B cell (primary cell): Measurements from ENCODE around the gene DENND6A. TPM values are rescaled to one million over a fixed set of nuclear protein-coding genes. Genes with fewer than 3 reads are reported as not detected.

Experiments used
- ATAC-seq: fragments of 200-7000 bp; cut with Tn5 transposase; one replicate; pipeline ENCODE4 v1.10.0; 2021; ENCODE audit warnings: low read depth, mild to moderate bottlenecking, moderate number of reproducible peaks, moderate library complexity
- CTCF ChIA-PET: fragments of 350-600 bp; sonication (Branson Sonifier 250); formaldehyde crosslinking; loops from one replicate; lab custom pipeline; 2021; ENCODE audit warnings: antibody characterized with exemption, inconsistent platforms; lab: Charles Lee
- POLR2A ChIA-PET: fragments of 350-600 bp; sonication (Branson Sonifier 250); formaldehyde crosslinking; loops from one replicate; lab custom pipeline; 2021; ENCODE audit warnings: antibody characterized with exemption; lab: Charles Lee
- DNase-seq: peaks from one replicate; pipeline ENCODE4 v3.0.0; 2013
- H2AFZ ChIP-seq: 2 replicates; pipeline ENCODE4 v1.6.1; 2012; ENCODE audit warnings: mild to moderate bottlenecking, low read depth, low read length; ENCODE audit not compliant: insufficient read depth, poor library complexity, severe bottlenecking
- H3K27ac ChIP-seq, 2 donors: 1 replicate in 1 of 2; 2 replicates in 1 of 2; pipeline ENCODE4 v1.5.1; 2012 to 2013; ENCODE audit warnings: low read length in 2 of 2, mild to moderate bottlenecking in 2 of 2, moderate library complexity in 1 of 2
- H3K27me3 ChIP-seq, 4 experiments: fragments of 200-600 bp in 1 of 4; sonication (generic) in 1 of 4; replicated peaks in 1 of 4; 1 replicate in 2 of 4; 2 replicates in 2 of 4; pipeline versions ENCODE4 v1.6.1 to v1.7.0; 2013 to 2016; ENCODE audit warnings: low read length in 3 of 4, mild to moderate bottlenecking in 2 of 4, mixed read lengths in 1 of 4, moderate library complexity in 1 of 4; ENCODE audit not compliant: insufficient read depth in 4 of 4, control insufficient read depth in 3 of 4; ENCODE audit errors: control extremely low read depth in 1 of 4
- H3K36me3 ChIP-seq, 2 experiments: replicated peaks in 1 of 2; 1 replicate in 1 of 2; 2 replicates in 1 of 2; pipeline versions ENCODE4 v1.6.1 to v1.7.1; 2013; ENCODE audit warnings: low read length in 1 of 2; ENCODE audit not compliant: insufficient read depth in 2 of 2, control insufficient read depth in 1 of 2; ENCODE audit errors: control extremely low read depth in 1 of 2, extremely low read depth in 1 of 2
- H3K4me1 ChIP-seq, 2 donors: fragments of 200-600 bp in 1 of 2; sonication (generic) in 1 of 2; 1 replicate in 1 of 2; 2 replicates in 1 of 2; pipeline versions ENCODE4 v1.5.1 to v1.6.1; 2013 to 2017; ENCODE audit warnings: low read length in 2 of 2; ENCODE audit not compliant: control insufficient read depth in 2 of 2, insufficient read depth in 2 of 2
- H3K4me2 ChIP-seq: replicated peaks from 2 replicates; pipeline ENCODE3; 2012; ENCODE audit warnings: mild to moderate bottlenecking, low read depth, low read length; ENCODE audit not compliant: poor library complexity, severe bottlenecking
- H3K4me3 ChIP-seq, 5 experiments: fragments of 200-600 bp in 1 of 5; sonication (generic) in 1 of 5; 1 replicate in 3 of 5; 2 replicates in 2 of 5; pipeline versions ENCODE4 v1.5.1 to v1.7.0; 2011 to 2016; ENCODE audit warnings: low read length in 4 of 5, mild to moderate bottlenecking in 4 of 5, low read depth in 2 of 5, control low read depth in 1 of 5, moderate library complexity in 1 of 5; ENCODE audit not compliant: insufficient read depth in 1 of 5; ENCODE audit errors: control extremely low read depth in 1 of 5, extremely low read depth in 1 of 5
- H3K79me2 ChIP-seq: fragments of 200-600 bp; sonication (generic); one replicate; pipeline ENCODE4 v1.6.0; 2016; ENCODE audit warnings: low read length; ENCODE audit not compliant: control insufficient read depth, insufficient read depth
- H3K9ac ChIP-seq: fragments of 200-600 bp; sonication (generic); 2 replicates; pipeline ENCODE4 v1.6.1; 2017; ENCODE audit warnings: mild to moderate bottlenecking, low read length, moderate library complexity
- H3K9me3 ChIP-seq, 3 donors: one replicate each; pipeline versions ENCODE4 v1.6.1 to v1.7.1; 2013; ENCODE audit warnings: low read length in 2 of 3; ENCODE audit not compliant: control insufficient read depth in 2 of 3, insufficient read depth in 1 of 3; ENCODE audit errors: control extremely low read depth in 1 of 3
- H4K20me1 ChIP-seq: 2 replicates; pipeline ENCODE4 v1.6.0; 2012; ENCODE audit warnings: mild to moderate bottlenecking, low read length; ENCODE audit not compliant: insufficient read depth, control insufficient read depth, poor library complexity, severe bottlenecking
- H3K27ac Mint-ChIP-seq: one replicate; pipeline ENCODE4 v1.8.0; 2021; ENCODE audit warnings: mixed read lengths
- H3K27me3 Mint-ChIP-seq: one replicate; pipeline ENCODE4 v1.8.0; 2021; ENCODE audit warnings: mixed read lengths
- H3K4me1 Mint-ChIP-seq: one replicate; pipeline ENCODE4 v1.8.0; 2021; ENCODE audit warnings: mixed read lengths
- H3K4me3 Mint-ChIP-seq: one replicate; pipeline ENCODE4 v1.8.0; 2021; ENCODE audit warnings: mixed read lengths
- H3K9me3 Mint-ChIP-seq: one replicate; pipeline ENCODE4 v1.8.0; 2022; ENCODE audit warnings: mixed read lengths; ENCODE audit not compliant: insufficient read depth
- CTCF ChIP-seq: fragments of 200-600 bp; IDR thresholded peaks from one replicate; pipeline ENCODE4 v1.8.0; 2022; ENCODE audit warnings: antibody characterized with exemption, mild to moderate bottlenecking
- EZH2 ChIP-seq: IDR thresholded peaks from 2 replicates; pipeline ENCODE4 v1.6.1; 2012; ENCODE audit warnings: borderline replicate concordance, low read depth, mild to moderate bottlenecking, moderate library complexity, low read length; ENCODE audit not compliant: insufficient read depth, poor library complexity, severe bottlenecking
- WGBS: methylation state at CpG from one replicate; pipeline ENCODE4 v1.1.5; 2013; ENCODE audit warnings: missing lambda C conversion rate; ENCODE audit not compliant: insufficient coverage; 5-methylcytosine and 5-hydroxymethylcytosine counted together
- intact Hi-C: fragments of 100-400 bp; cut with micrococcal nuclease; formaldehyde crosslinking; loops from one replicate; pipeline ENCODE4 v1.10.0; 2022
- polyA plus RNA-seq: library from polyadenylated mRNA; depleted of rRNA; stranded (reverse); fragments of >200 nt; gene quantifications from 2 replicates; pipeline ENCODE4 v1.2.3, GENCODE V29; 2012
- total RNA-seq, 2 donors: library from RNA; stranded (reverse); fragments of 120-200 nt in 1 of 2; gene quantifications; 1 replicate in 1 of 2; 2 replicates in 1 of 2; pipeline versions ENCODE4 v1.2.3 to v1.2.4, GENCODE V29; 2013 to 2022

Gene DENND6A
- total and polyA plus RNA-seq, 2 donors (not counting 1 experiment from before 2014, with no cell fraction given) = 10.0 to 31.5 TPM

GRCh38 chr3:57594144-57594543 is 98.7 kb downstream of the DENND6A start:
- H3K9me3 ChIP-seq = no peaks in the 10 kb centered on the region
- peaks cover 0 to 5% of the 10 kb centered on the region in 2 experiments for H3K36me3 ChIP-seq
- H3K27ac Mint-ChIP-seq = no peak overlapping the region
- TF ChIP-seq CTCF = no peak
- no peak for TF ChIP-seq EZH2
- peaks cover 28 to 31% of the 10 kb centered on the region in 2 donors for H3K4me1 ChIP-seq
- H3K4me3 Mint-ChIP-seq = no peak overlapping the region
- intact Hi-C loops = loop anchor here (10.0 kb wide), 1 partner anchor 419 kb away; no protein-coding TSS in a partner anchor
- H3K27me3 Mint-ChIP-seq = no peaks in the 10 kb centered on the region
- ChIA-PET CTCF (interaction anchor here (0.6 kb wide), 1 partner anchor 176 kb away, joined by 4 read pairs; no protein-coding TSS in a partner anchor), POLR2A (no interaction called here)
- no peaks in the 10 kb centered on the region for H3K9me3 Mint-ChIP-seq
- H2AFZ ChIP-seq = no peak overlapping the region
- ATAC-seq (no peak), DNase-seq (no peak)
- H3K79me2 ChIP-seq = peaks cover 86% of the 10 kb centered on the region
- no peak overlapping the region for H3K4me3 ChIP-seq
- no peak overlapping the region for H3K4me2 ChIP-seq
- no CpG with 5 or more reads among the region's 4 CpGs for WGBS
- peaks cover 48% of the 10 kb centered on the region for H3K4me1 Mint-ChIP-seq
- peaks cover 31% of the 10 kb centered on the region for H4K20me1 ChIP-seq
- H3K9ac ChIP-seq = no peak overlapping the region
- H3K27me3 ChIP-seq = no peaks in the 10 kb centered on the region
- H3K27ac ChIP-seq = no peak overlapping the region

- Histone ChIP-seq H3K36me3 (peaks cover 0 to 5% of the 10 kb centered on the region in 2 experiments), H3K79me2 (peaks cover 96% of the 10 kb centered on the region), H3K4me3 (no peak overlapping the region), H3K4me1 (peaks cover 16 to 17% of the 10 kb centered on the region in 2 donors), H3K27ac (no peak overlapping the region), H3K4me2 (no peak overlapping the region), H3K9ac (no peak overlapping the region), H3K27me3 (no peaks in the 10 kb centered on the region), H3K9me3 (no peaks in the 10 kb centered on the region), H2AFZ (no peak overlapping the region), H4K20me1 (peaks cover 31% of the 10 kb centered on the region)
- no peak for DNase-seq
- no peak for ATAC-seq
- 70% methylated on average over 4 of the region's 6 CpGs for WGBS
- TF ChIP-seq EZH2 (no peak), CTCF (no peak)
- POLR2A ChIA-PET = interaction anchor here (1.0 kb wide), 1 partner anchor 12 kb away, joined by 3 read pairs; no protein-coding TSS in a partner anchor
- no peaks in the 10 kb centered on the region for H3K9me3 Mint-ChIP-seq
- intact Hi-C loops = loop anchor here (10.0 kb wide), 1 partner anchor 418 kb away; no protein-coding TSS in a partner anchor
- H3K4me3 Mint-ChIP-seq = no peak overlapping the region
- H3K27ac Mint-ChIP-seq = no peak overlapping the region
- H3K4me1 Mint-ChIP-seq = peaks cover 39% of the 10 kb centered on the region
- CTCF ChIA-PET = interaction anchor here (1.2 kb wide), 1 partner anchor 36 kb away, joined by 4 read pairs; the partner anchor contains the start of gene PDE12
- H3K27me3 Mint-ChIP-seq = no peaks in the 10 kb centered on the region
These were observed 100.6 kb downstream of the DENND6A start for GRCh38 chr3:57592306-57592705.
